ENCODE results near the gene GIMAP5. TPM values are rescaled to one million over a fixed set of nuclear protein-coding genes. Genes with fewer than 3 reads are reported as not detected.

The GIMAP5 gene
- total and polyA plus RNA-seq, 2 of the 13 experiments (the other 11 are each of a cell fraction or from before 2014, with no cell fraction given), result not detected

DNA sequence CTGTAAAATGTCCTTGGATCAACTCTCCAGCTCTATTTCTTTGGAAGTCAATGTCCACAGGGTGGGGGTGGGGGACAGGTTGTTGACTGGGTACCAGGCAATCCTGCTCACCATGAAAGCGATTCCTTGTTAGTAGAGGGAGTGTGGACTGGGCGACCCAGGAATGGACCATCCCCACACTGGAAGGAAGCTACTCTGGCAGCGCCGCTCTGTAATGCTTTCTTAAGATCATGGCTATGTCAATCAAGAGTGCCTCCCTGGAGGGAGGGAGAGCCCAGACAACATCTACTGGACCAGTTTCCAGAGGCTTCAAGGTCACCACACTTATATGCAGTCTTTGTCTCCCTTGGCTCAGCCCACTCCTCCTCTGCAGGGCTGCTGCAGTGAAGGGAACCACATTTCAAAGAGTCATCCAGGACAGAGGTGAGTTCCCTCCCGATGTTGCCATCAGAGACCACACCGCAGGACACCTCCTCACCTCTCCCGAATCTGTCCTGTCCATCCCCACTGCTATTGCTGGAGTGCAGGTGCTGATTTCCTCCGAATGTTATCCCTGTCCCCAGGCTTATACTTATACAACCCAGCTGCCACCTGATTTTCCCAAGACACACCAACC is 6.9 kb downstream of the GIMAP5 start:
- TF ChIP-seq PRMT3 (CRISPR knock-in tag; IDR thresholded peaks at IDR 0.05; ENCODE audit: borderline replicate concordance, low read depth) (no peak), PHF21A (CRISPR knock-in tag; IDR thresholded peaks at IDR 0.05) (no peak), FOXP1 (IDR thresholded peaks at IDR 0.05) (no peak), FOXP1 (CRISPR knock-in tag; IDR thresholded peaks at IDR 0.05) (no peak), TAF1 (CRISPR knock-in tag; IDR thresholded peaks at IDR 0.05) (no peak), FOXM1 (CRISPR knock-in tag; IDR thresholded peaks at IDR 0.05) (no peak), LCORL (IDR thresholded peaks at IDR 0.05) (no peak), LCORL (CRISPR knock-in tag; IDR thresholded peaks at IDR 0.05) (no peak), NR1H2 (CRISPR knock-in tag; IDR thresholded peaks at IDR 0.05; ENCODE audit: borderline replicate concordance, low read depth) (no peak), ATF7-NPFF (CRISPR knock-in tag; IDR thresholded peaks at IDR 0.05; ENCODE audit: low read depth) (no peak), ZNF337 (CRISPR knock-in tag; IDR thresholded peaks at IDR 0.05; ENCODE audit: borderline replicate concordance, low read depth) (no peak), TEAD3 (CRISPR knock-in tag; optimal IDR thresholded peaks at IDR 0.05; ENCODE audit: borderline replicate concordance) (no peak), ERF (CRISPR knock-in tag; IDR thresholded peaks at IDR 0.05) (no peak), ZNF460 (CRISPR knock-in tag; IDR thresholded peaks at IDR 0.05; ENCODE audit: borderline replicate concordance) (no peak), PPARG (CRISPR knock-in tag; conservative IDR thresholded peaks at IDR 0.05) (no peak), ZNF235 (CRISPR knock-in tag; IDR thresholded peaks at IDR 0.05; ENCODE audit: borderline replicate concordance) (no peak), ZNF761 (CRISPR knock-in tag; conservative IDR thresholded peaks at IDR 0.05) (no peak), U2AF2 (IDR thresholded peaks at IDR 0.05; ENCODE audit: low read depth, low read length) (no peak)
- TF ChIP-seq, protein P1, sequence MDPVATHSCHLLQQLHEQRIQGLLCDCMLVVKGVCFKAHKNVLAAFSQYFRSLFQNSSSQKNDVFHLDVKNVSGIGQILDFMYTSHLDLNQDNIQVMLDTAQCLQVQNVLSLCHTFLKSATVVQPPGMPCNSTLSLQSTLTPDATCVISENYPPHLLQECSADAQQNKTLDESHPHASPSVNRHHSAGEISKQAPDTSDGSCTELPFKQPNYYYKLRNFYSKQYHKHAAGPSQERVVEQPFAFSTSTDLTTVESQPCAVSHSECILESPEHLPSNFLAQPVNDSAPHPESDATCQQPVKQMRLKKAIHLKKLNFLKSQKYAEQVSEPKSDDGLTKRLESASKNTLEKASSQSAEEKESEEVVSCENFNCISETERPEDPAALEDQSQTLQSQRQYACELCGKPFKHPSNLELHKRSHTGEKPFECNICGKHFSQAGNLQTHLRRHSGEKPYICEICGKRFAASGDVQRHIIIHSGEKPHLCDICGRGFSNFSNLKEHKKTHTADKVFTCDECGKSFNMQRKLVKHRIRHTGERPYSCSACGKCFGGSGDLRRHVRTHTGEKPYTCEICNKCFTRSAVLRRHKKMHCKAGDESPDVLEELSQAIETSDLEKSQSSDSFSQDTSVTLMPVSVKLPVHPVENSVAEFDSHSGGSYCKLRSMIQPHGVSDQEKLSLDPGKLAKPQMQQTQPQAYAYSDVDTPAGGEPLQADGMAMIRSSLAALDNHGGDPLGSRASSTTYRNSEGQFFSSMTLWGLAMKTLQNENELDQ (CRISPR knock-in tag; IDR thresholded peaks at IDR 0.05; ENCODE audit: borderline replicate concordance), result no peak
- BruUV-seq (replicated peaks), result no TSS peak
- ATAC-seq, result no peak
- H3K36me3 ChIP-seq (replicated peaks in 1 of 2; ENCODE audit: control insufficient read depth in 1 of 2, insufficient read depth in 2 of 2, low read length in 2 of 2), result no peaks in the 10 kb centered on the region
- 35% methylated on average over 8 of the region's 8 CpGs for WGBS (ENCODE audit: low lambda C conversion rate)
- in situ Hi-C loops (cut with HindIII; ENCODE audit: extremely low pct_ligation_motif_present, low pct_unique_long_range_greater_than_20kb), result no loop called here
- CTCF ChIA-PET (ENCODE audit: low intra/inter-chr PET ratio, low total read pairs), result no interaction called here
- no peaks in the 10 kb centered on the region for H3K9me3 ChIP-seq (ENCODE audit: low read length)
- DNase-seq (ENCODE audit: low spot score), result no peak
- no peak overlapping the region for H2AFZ ChIP-seq (ENCODE audit: low read length)
- peaks cover 1 to 7% of the 10 kb centered on the region in 2 experiments; a peak in 1 of 5 replicates for H3K27me3 ChIP-seq (ENCODE audit: control insufficient read depth in 1 of 2, insufficient read depth in 2 of 2, low read length in 2 of 2)
- no peak overlapping the region for H3K4me3 ChIP-seq (replicated peaks in 1 of 3; ENCODE audit: insufficient read depth in 1 of 3, low read depth in 2 of 3, low read length in 3 of 3)
- no peaks in the 10 kb centered on the region for H4K20me1 ChIP-seq (ENCODE audit: insufficient read depth, low read length)
- intact Hi-C loops (cut with micrococcal nuclease; ENCODE audit: unreplicated experiment), result no loop called here
- H3K4me1 ChIP-seq (ENCODE audit: insufficient read depth, low read length), result no peaks in the 10 kb centered on the region
- no peak overlapping the region for H3K9ac ChIP-seq (ENCODE audit: insufficient read depth, low read depth, low read length)
- H3K4me2 ChIP-seq (ENCODE audit: low read depth, low read length), result no peak overlapping the region
- no peak for FAIRE-seq
- H3K79me2 ChIP-seq (ENCODE audit: insufficient read depth, low read length), result no peaks in the 10 kb centered on the region
- no peak overlapping the region for H3K27ac ChIP-seq (ENCODE audit: extremely low read length, insufficient read depth, low read length)
- POLR2A ChIA-PET, result no interaction called here
